ENCODE results near the gene COBLL1. TPM values are rescaled to one million over a fixed set of nuclear protein-coding genes. Genes with fewer than 3 reads are reported as not detected.

The COBLL1 gene
- total RNA-seq, 4 donors from 2014 or later = 43.2 to 97.3 (median 68.6) TPM

DNA sequence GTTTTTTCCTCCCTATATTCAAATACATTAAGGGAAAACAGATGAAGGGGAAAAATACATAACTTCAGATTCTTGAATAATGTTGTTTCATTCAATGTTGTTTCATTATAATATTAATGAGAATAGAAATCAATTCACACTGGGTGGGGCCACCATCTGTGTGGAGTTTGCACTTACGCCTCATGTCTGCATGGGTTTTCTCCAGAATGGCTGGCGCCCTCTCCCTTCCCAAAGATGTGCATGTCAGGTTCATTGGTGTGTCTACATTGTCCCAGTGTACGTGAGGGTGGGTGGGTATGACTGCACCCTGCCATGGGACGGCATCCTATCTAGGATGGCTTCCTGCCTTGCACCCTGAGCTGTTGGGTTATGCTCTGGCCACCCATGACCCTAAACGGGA is 51.7 kb downstream of the COBLL1 start:
- DNase-seq (ENCODE audit: low spot score in 2 of 2) = no peak
- no peak for TF ChIP-seq CTCF (IDR thresholded peaks at IDR 0.05)
- no peak for TF ChIP-seq POLR2A (IDR thresholded peaks at IDR 0.05)
- H3K4me3 ChIP-seq (ENCODE audit: low read depth, poor library complexity, severe bottlenecking) = no peak overlapping the region
- intact Hi-C loops (cut with DNase I; ENCODE audit: low total_unique reads) = no loop called here
- WGBS, 2 donors = 87 to 90% methylated on average over 5 of the region's 5 CpGs

DNA sequence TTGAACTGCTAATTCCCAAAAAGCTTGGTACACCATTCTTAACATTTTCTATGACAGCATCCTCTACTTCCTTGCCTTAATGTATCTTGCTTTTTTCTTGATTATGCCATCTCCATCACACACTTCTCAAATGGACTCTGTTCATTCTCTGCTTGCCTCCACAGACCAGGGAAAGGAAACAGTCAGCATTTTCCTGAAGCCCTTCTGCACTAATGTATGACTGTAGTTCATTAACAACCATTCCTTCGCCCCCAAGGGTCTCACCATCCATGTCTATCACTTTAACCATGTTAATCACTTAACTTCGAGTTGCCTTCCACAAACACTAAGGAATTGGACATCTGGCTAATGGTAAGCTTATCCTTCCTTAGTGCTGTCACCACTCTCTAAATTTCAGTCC is 54.8 kb downstream of the COBLL1 start:
- no peak for DNase-seq (ENCODE audit: low spot score in 2 of 2)
- H3K4me3 ChIP-seq (ENCODE audit: low read depth, poor library complexity, severe bottlenecking) = no peak overlapping the region
- 87 to 89% methylated on average over 2 of the region's 2 CpGs for WGBS, 2 donors
- TF ChIP-seq CTCF (IDR thresholded peaks at IDR 0.05) (no peak), POLR2A (IDR thresholded peaks at IDR 0.05) (no peak)
- intact Hi-C loops (cut with DNase I; ENCODE audit: low total_unique reads) = no loop called here

GRCh38 chr2:164785457-164785856 is 56.2 kb downstream of the COBLL1 start:
- no peak for TF ChIP-seq CTCF (IDR thresholded peaks at IDR 0.05)
- no peak for TF ChIP-seq POLR2A (IDR thresholded peaks at IDR 0.05)
- H3K4me3 ChIP-seq (ENCODE audit: low read depth, poor library complexity, severe bottlenecking) = no peak overlapping the region
- DNase-seq (ENCODE audit: low spot score in 2 of 2) = no peak
- WGBS, 2 donors = 0 to 3% methylated on average over 1 of the region's 1 CpG
- intact Hi-C loops (cut with DNase I; ENCODE audit: low total_unique reads) = no loop called here

GRCh38 chr2:164784376-164784775 is 57.2 kb downstream of the COBLL1 start:
- no peak overlapping the region for H3K4me3 ChIP-seq (ENCODE audit: low read depth, poor library complexity, severe bottlenecking)
- DNase-seq (ENCODE audit: low spot score in 2 of 2) = no peak
- WGBS, 2 donors = 64 to 75% methylated on average over 2 of the region's 2 CpGs
- intact Hi-C loops (cut with DNase I; ENCODE audit: low total_unique reads) = no loop called here
- no peak for TF ChIP-seq CTCF (IDR thresholded peaks at IDR 0.05)
- no peak for TF ChIP-seq POLR2A (IDR thresholded peaks at IDR 0.05)

DNA sequence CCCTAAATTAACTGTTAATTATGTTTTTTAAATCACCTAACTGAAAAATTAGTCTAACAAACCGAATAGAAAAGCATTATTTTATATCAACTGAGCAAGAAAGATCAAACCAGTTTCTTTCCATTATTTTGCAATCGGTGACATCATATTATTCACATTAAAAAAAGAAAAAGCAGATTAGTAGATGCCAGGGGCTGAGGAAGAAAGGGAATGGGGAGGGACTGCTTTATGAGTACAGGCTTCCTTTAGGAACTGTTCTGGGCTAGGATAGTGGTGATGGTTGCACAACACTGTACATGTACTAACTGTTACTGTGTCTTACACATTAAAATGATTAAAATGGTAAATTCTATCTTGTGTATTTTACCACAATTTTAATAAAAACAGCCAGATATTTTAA is 59.3 kb downstream of the COBLL1 start:
- peak in 1 of 2 donors; percentile 46 for DNase-seq (ENCODE audit: low spot score in 2 of 2)
- 43 to 46% methylated on average over 2 of the region's 2 CpGs for WGBS, 2 donors
- TF ChIP-seq CTCF (IDR thresholded peaks at IDR 0.05) (no peak), POLR2A (IDR thresholded peaks at IDR 0.05) (no peak)
- H3K4me3 ChIP-seq (ENCODE audit: low read depth, poor library complexity, severe bottlenecking) = no peak overlapping the region
- intact Hi-C loops (cut with DNase I; ENCODE audit: low total_unique reads) = no loop called here

GRCh38 chr2:164781394-164781793 is 60.2 kb downstream of the COBLL1 start:
- no peak for TF ChIP-seq CTCF (IDR thresholded peaks at IDR 0.05)
- no peak for TF ChIP-seq POLR2A (IDR thresholded peaks at IDR 0.05)
- no peak for DNase-seq (ENCODE audit: low spot score in 2 of 2)
- intact Hi-C loops (cut with DNase I; ENCODE audit: low total_unique reads) = no loop called here
- WGBS, 2 donors = 51 to 76% methylated on average over 1 of the region's 1 CpG
- no peak overlapping the region for H3K4me3 ChIP-seq (ENCODE audit: low read depth, poor library complexity, severe bottlenecking)

Data from lower leg skin (tissue), 4 donors.